K562 (cell line): Measurements from ENCODE around the gene DOCK1. TPM values are rescaled to one million over a fixed set of nuclear protein-coding genes. Genes with fewer than 3 reads are reported as not detected.

ENCODE experiments used
- ATAC-seq: fragments of 200-7000 bp; cut with Tn5 transposase; 3 replicates; pipeline ENCODE4 v1.9.1; 2020; ENCODE audit warnings: moderate library complexity
- BruUV-seq: library from RNA; stranded (reverse); fragments of 400-500 nt; replicated peaks from 2 replicates; lab custom pipeline; 2021; lab: Mats Ljungman, UMichigan
- CTCF ChIA-PET: fragments of 300-600 bp; formaldehyde crosslinking; extraction: SDS; loops from one replicate; lab custom pipeline; 2021; ENCODE audit warnings: low intra/inter-chr PET ratio; lab: Yijun Ruan, JAX
- POLR2A ChIA-PET: fragments of 300-600, 350-650 bp; sonication (Branson Sonifier 250); formaldehyde crosslinking; extraction: SDS; loops from one replicate; lab custom pipeline; 2021; ENCODE audit warnings: antibody characterized with exemption, inconsistent platforms; lab: Yijun Ruan, JAX
- DNase-seq, 4 experiments: peaks; one replicate each; pipeline versions ENCODE4 v3.0.0 to v3.0.0-alpha.2; 2011 to 2018; ENCODE audit warnings: low spot score in 3 of 4, mixed read lengths in 3 of 4; ENCODE audit errors: extremely low read depth in 1 of 4
- FAIRE-seq: peaks from 2 replicates; lab custom pipeline; 2011; peaks lifted over from hg19 to GRCh38; lab: Jason Lieb, UNC
- H2AFZ ChIP-seq: 2 replicates; pipeline ENCODE4 v1.6.0; 2011; ENCODE audit warnings: low read depth, low read length, control low read depth, inconsistent platforms
- H3K27ac ChIP-seq: fragments of 200-600 bp; 3 replicates; pipeline ENCODE4 v1.8.0; 2011; ENCODE audit warnings: low read depth, mild to moderate bottlenecking, control low read depth, inconsistent platforms, low read length, moderate library complexity, mixed read lengths; ENCODE audit errors: extremely low read depth
- H3K27me3 ChIP-seq, 2 experiments: fragments of 300-600 bp in 1 of 2; 2 replicates in 1 of 2; 3 replicates in 1 of 2; pipeline versions ENCODE4 v1.6.0 to v1.8.0; 2011; ENCODE audit warnings: inconsistent platforms in 2 of 2, low read length in 2 of 2, mild to moderate bottlenecking in 1 of 2, mixed read lengths in 1 of 2, moderate library complexity in 1 of 2; ENCODE audit not compliant: control insufficient read depth in 2 of 2, insufficient read depth in 2 of 2
- H3K36me3 ChIP-seq: fragments of 300-600 bp; 3 replicates; pipeline ENCODE4 v1.8.0; 2011; ENCODE audit warnings: mild to moderate bottlenecking, low read length, inconsistent platforms; ENCODE audit not compliant: control insufficient read depth, insufficient read depth
- H3K4me1 ChIP-seq, 2 experiments: fragments of 200-600 bp in 1 of 2; replicated peaks in 1 of 2; 2 replicates in 1 of 2; 3 replicates in 1 of 2; pipeline versions ENCODE4 v1.5.1 to v1.8.0; 2011; ENCODE audit warnings: inconsistent platforms in 2 of 2, low read length in 2 of 2, mild to moderate bottlenecking in 1 of 2, mixed read lengths in 1 of 2, moderate library complexity in 1 of 2; ENCODE audit not compliant: control insufficient read depth in 2 of 2, insufficient read depth in 2 of 2
- H3K4me2 ChIP-seq: 2 replicates; pipeline ENCODE4 v1.6.1; 2011; ENCODE audit warnings: low read length, control low read depth, inconsistent platforms, mixed read lengths; ENCODE audit not compliant: insufficient read depth
- H3K4me3 ChIP-seq: fragments of 200-600 bp; sonication (generic), shearing (Covaris generic); 2 replicates; pipeline ENCODE4 v1.5.1; 2016; ENCODE audit warnings: control low read depth, inconsistent platforms
- H3K79me2 ChIP-seq: fragments of 200-600 bp; 3 replicates; pipeline ENCODE4 v1.8.0; 2011; ENCODE audit warnings: low read length, inconsistent platforms; ENCODE audit not compliant: control insufficient read depth, insufficient read depth
- H3K9ac ChIP-seq, 2 experiments: 2 replicates each; pipeline versions ENCODE4 v1.6.0 to v1.6.1; 2011; ENCODE audit warnings: low read depth in 2 of 2, low read length in 2 of 2, control low read depth in 1 of 2, inconsistent platforms in 1 of 2, mild to moderate bottlenecking in 1 of 2, mixed read lengths in 1 of 2; ENCODE audit not compliant: insufficient read depth in 1 of 2
- H3K9me1 ChIP-seq: one replicate; pipeline ENCODE4 v1.6.0; 2011; ENCODE audit warnings: inconsistent platforms, mild to moderate bottlenecking, low read length, moderate library complexity; ENCODE audit not compliant: control insufficient read depth, insufficient read depth
- H3K9me3 ChIP-seq: replicated peaks from 2 replicates; pipeline ENCODE4 v1.5.1; 2011; ENCODE audit warnings: low read depth, low read length, inconsistent platforms; ENCODE audit not compliant: control insufficient read depth, insufficient read depth
- H4K20me1 ChIP-seq: replicated peaks from 2 replicates; pipeline ENCODE4 v1.6.1; 2011; ENCODE audit warnings: low read length, inconsistent platforms, mixed read lengths; ENCODE audit not compliant: control insufficient read depth, insufficient read depth
- CBX2 ChIP-seq: fragments of 200-600 bp; sonication (generic); IDR thresholded peaks from one replicate; pipeline ENCODE4 v1.6.1; 2012; ENCODE audit warnings: mild to moderate bottlenecking, low read length, inconsistent platforms; ENCODE audit not compliant: insufficient read depth, poor library complexity, severe bottlenecking
- HMG20A ChIP-seq: fragments of 450-650 bp; formaldehyde crosslinking; conservative IDR thresholded peaks from 2 replicates; pipeline ENCODE4 v1.4.0; 2020; ENCODE audit warnings: mild to moderate bottlenecking, mixed read lengths
- HNRNPUL1 ChIP-seq: fragments of 200-400 bp; formaldehyde crosslinking; IDR thresholded peaks from 2 replicates; pipeline ENCODE4 v1.6.1; 2017; ENCODE audit warnings: low read length
- NCOA2 ChIP-seq, 2 experiments: fragments of 450-650 bp; IDR thresholded peaks; 2 replicates each; pipeline ENCODE4 v1.6.1; 2018; ENCODE audit warnings: mild to moderate bottlenecking in 2 of 2, moderate library complexity in 1 of 2; ENCODE audit not compliant: partially characterized antibody in 2 of 2
- PHF8 ChIP-seq: fragments of 200-600 bp; sonication (generic); IDR thresholded peaks from 2 replicates; pipeline ENCODE4 v1.6.1; 2012; ENCODE audit warnings: mixed run types, mild to moderate bottlenecking, inconsistent platforms, low read length, moderate library complexity, borderline replicate concordance
- POLR2H ChIP-seq: IDR thresholded peaks from 2 replicates; pipeline ENCODE4 v1.6.1; 2016; ENCODE audit warnings: missing genetic modification characterization, low read depth, mild to moderate bottlenecking, control low read depth, missing compliant biosample characterization, moderate library complexity
- PPARD ChIP-seq: fragments of 250-450 bp; sonication (Bioruptor Pico); IDR thresholded peaks from 2 replicates; pipeline ENCODE4 v1.8.0; 2022; ENCODE audit warnings: inconsistent platforms, mild to moderate bottlenecking, moderate library complexity
- USF2 ChIP-seq: sonication (generic); formaldehyde crosslinking; IDR thresholded peaks from 2 replicates; pipeline ENCODE4 v1.5.0; 2020; ENCODE audit warnings: missing genetic modification reagents
- ZBTB17 ChIP-seq: fragments of 450-650 bp; formaldehyde crosslinking; IDR thresholded peaks from 2 replicates; pipeline ENCODE4 v1.4.0; 2020; ENCODE audit warnings: mild to moderate bottlenecking
- ZMIZ1 ChIP-seq, 2 experiments: fragments of 150-350 bp in 1 of 2; IDR thresholded peaks; 2 replicates each; pipeline ENCODE4 v1.6.1; 2012 to 2016; ENCODE audit warnings: low read depth in 2 of 2, low read length in 2 of 2, mild to moderate bottlenecking in 1 of 2, moderate library complexity in 1 of 2
- ZNF232 ChIP-seq: sonication (generic); formaldehyde crosslinking; IDR thresholded peaks from 2 replicates; pipeline ENCODE4 v1.8.0; 2022; ENCODE audit warnings: mild to moderate bottlenecking, missing genetic modification reagents
- ZNF740 ChIP-seq, 3 experiments: fragments of 200-800 bp in 1 of 3; sonication (Bioruptor generic) in 1 of 3; sonication (generic) in 1 of 3; formaldehyde crosslinking in 1 of 3; IDR thresholded peaks; 2 replicates each; pipeline versions ENCODE4 v1.6.1 to v1.8.0; 2016 to 2022; ENCODE audit warnings: mild to moderate bottlenecking in 2 of 3, missing compliant biosample characterization in 2 of 3, missing genetic modification characterization in 2 of 3, missing genetic modification reagents in 1 of 3
- WGBS: fragments of 100-300 bp; shearing (Covaris generic); methylation state at CpG from one replicate; pipeline ENCODE4 v1.1.6; 2016; ENCODE audit warnings: low coverage, mixed read lengths; ENCODE audit not compliant: insufficient coverage; ENCODE audit errors: missing lambda C conversion rate; 5-methylcytosine and 5-hydroxymethylcytosine counted together
- in situ Hi-C: fragments of 300-500 bp; cut with MboI; formaldehyde crosslinking; loops from 4 replicates; pipeline ENCODE4 v1.15.0; 2018; ENCODE audit warnings: inconsistent platforms, mixed read lengths
- intact Hi-C: fragments of 100-400 bp; cut with micrococcal nuclease; formaldehyde crosslinking; loops from 2 replicates; pipeline ENCODE4 v1.14.2; 2022
- polyA plus RNA-seq, 8 experiments: library from polyadenylated mRNA; depleted of rRNA in 4 of 8; stranded (reverse) in 5 of 8; unstranded in 3 of 8; fragments of >200 nt; fragmentation: Nextera tagmentation in 2 of 8; fragmentation: Illumina TruSeq in 1 of 8; extraction: Ambion mirVana in 2 of 8; extraction: Trizol in 1 of 8; gene quantifications; 2 replicates each; pipeline versions ENCODE4 v1.2.1 to v1.2.3, GENCODE V29; 2011 to 2014; ENCODE audit warnings: inconsistent platforms in 1 of 8, missing spikeins in 1 of 8
- total RNA-seq, 7 experiments: library from RNA; depleted of rRNA in 6 of 7; stranded (reverse); fragments of >200 nt in 6 of 7; fragmentation: Illumina TruSeq in 2 of 7; extraction: Trizol in 2 of 7; gene quantifications; 2 replicates each; pipeline versions ENCODE4 v1.2.1 to v1.2.3, GENCODE V29; 2011 to 2021; ENCODE audit warnings: low replicate concordance in 1 of 7
- TF ChIP-seq, protein P1 (sequence below): sonication (generic); formaldehyde crosslinking; IDR thresholded peaks from 2 replicates; pipeline ENCODE4 v1.8.0; 2023; ENCODE audit warnings: mild to moderate bottlenecking, missing genetic modification reagents

DOCK1 gene
- total and polyA plus RNA-seq, 9 of the 15 experiments (the other 6 are each of a cell fraction or from before 2014, with no cell fraction given), result 0.31 TPM; not detected in 8

- no peaks in the 10 kb centered on the region for H3K4me1 ChIP-seq
- no peak overlapping the region for H3K4me2 ChIP-seq
- no peaks in the 10 kb centered on the region for H3K36me3 ChIP-seq
- no peak overlapping the region for H3K9ac ChIP-seq
- no peak for FAIRE-seq
- 0% methylated on average over 3 of the region's 3 CpGs for WGBS
- no peak overlapping the region for H3K27ac ChIP-seq
- no peaks in the 10 kb centered on the region for H3K79me2 ChIP-seq
- POLR2A ChIA-PET, result no interaction called here
- in situ Hi-C loops (no loop called here), intact Hi-C loops (no loop called here)
- no peaks in the 10 kb centered on the region for H3K9me3 ChIP-seq
- no peak overlapping the region for H2AFZ ChIP-seq
- no peak for DNase-seq
- no peaks in the 10 kb centered on the region for H3K9me1 ChIP-seq
- ATAC-seq, result no peak
- no TSS peak for BruUV-seq
- CTCF ChIA-PET, result no interaction called here
- H4K20me1 ChIP-seq, result no peaks in the 10 kb centered on the region
- no peaks in the 10 kb centered on the region for H3K27me3 ChIP-seq
- no peak overlapping the region for H3K4me3 ChIP-seq
- TF ChIP-seq, protein P1, sequence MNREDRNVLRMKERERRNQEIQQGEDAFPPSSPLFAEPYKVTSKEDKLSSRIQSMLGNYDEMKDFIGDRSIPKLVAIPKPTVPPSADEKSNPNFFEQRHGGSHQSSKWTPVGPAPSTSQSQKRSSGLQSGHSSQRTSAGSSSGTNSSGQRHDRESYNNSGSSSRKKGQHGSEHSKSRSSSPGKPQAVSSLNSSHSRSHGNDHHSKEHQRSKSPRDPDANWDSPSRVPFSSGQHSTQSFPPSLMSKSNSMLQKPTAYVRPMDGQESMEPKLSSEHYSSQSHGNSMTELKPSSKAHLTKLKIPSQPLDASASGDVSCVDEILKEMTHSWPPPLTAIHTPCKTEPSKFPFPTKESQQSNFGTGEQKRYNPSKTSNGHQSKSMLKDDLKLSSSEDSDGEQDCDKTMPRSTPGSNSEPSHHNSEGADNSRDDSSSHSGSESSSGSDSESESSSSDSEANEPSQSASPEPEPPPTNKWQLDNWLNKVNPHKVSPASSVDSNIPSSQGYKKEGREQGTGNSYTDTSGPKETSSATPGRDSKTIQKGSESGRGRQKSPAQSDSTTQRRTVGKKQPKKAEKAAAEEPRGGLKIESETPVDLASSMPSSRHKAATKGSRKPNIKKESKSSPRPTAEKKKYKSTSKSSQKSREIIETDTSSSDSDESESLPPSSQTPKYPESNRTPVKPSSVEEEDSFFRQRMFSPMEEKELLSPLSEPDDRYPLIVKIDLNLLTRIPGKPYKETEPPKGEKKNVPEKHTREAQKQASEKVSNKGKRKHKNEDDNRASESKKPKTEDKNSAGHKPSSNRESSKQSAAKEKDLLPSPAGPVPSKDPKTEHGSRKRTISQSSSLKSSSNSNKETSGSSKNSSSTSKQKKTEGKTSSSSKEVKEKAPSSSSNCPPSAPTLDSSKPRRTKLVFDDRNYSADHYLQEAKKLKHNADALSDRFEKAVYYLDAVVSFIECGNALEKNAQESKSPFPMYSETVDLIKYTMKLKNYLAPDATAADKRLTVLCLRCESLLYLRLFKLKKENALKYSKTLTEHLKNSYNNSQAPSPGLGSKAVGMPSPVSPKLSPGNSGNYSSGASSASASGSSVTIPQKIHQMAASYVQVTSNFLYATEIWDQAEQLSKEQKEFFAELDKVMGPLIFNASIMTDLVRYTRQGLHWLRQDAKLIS (CRISPR knock-in tag), result no peak
- TF ChIP-seq POLR2H (tag), result no peak
- TF ChIP-seq NCOA2 (IDR thresholded peaks at IDR 0.05; ENCODE audit: partially characterized antibody in 2 of 2), result no peak
- no peak for TF ChIP-seq ZMIZ1 (IDR thresholded peaks at IDR 0.05; ENCODE audit: low read depth in 2 of 2, low read length in 2 of 2)
- TF ChIP-seq USF2 (CRISPR knock-in tag), result no peak
- no peak for TF ChIP-seq CBX2
- TF ChIP-seq HMG20A (CRISPR knock-in tag), result no peak
- TF ChIP-seq ZNF740 (CRISPR knock-in tag; IDR thresholded peaks at IDR 0.05), result no peak
- TF ChIP-seq ZNF740 (tag; IDR thresholded peaks at IDR 0.05), result no peak
- no peak for TF ChIP-seq PPARD (CRISPR knock-in tag)
- no peak for TF ChIP-seq HNRNPUL1
- no peak for TF ChIP-seq ZNF232 (CRISPR knock-in tag)
- TF ChIP-seq ZBTB17, result no peak
- no peak for TF ChIP-seq PHF8
These were observed 28.8 kb upstream of the DOCK1 start for GRCh38 chr10:126876456-126876855.
